Neuronal stem cell (in vitro differentiated cells): ENCODE data around the gene FOXRED1.

Source experiments
- DNase-seq: peaks from one replicate; pipeline ENCODE4 v3.0.0-alpha.2; 2013; ENCODE audit warnings: low spot score
- H2AFZ ChIP-seq: one replicate; pipeline ENCODE4 v1.6.1; 2013; ENCODE audit warnings: mild to moderate bottlenecking, low read length, inconsistent platforms
- H2AK5ac ChIP-seq: 2 replicates; pipeline ENCODE4 v1.6.1; 2013; ENCODE audit warnings: low read depth, mild to moderate bottlenecking, inconsistent platforms, low read length, moderate library complexity, mixed read lengths
- H2BK120ac ChIP-seq: 2 replicates; pipeline ENCODE4 v1.6.1; 2013; ENCODE audit warnings: low read depth, mild to moderate bottlenecking, inconsistent platforms, low read length, moderate library complexity, mixed read lengths
- H2BK12ac ChIP-seq: one replicate; pipeline ENCODE4 v1.6.1; 2013; ENCODE audit warnings: low read length, inconsistent platforms
- H2BK15ac ChIP-seq: 2 replicates; pipeline ENCODE4 v1.6.1; 2013; ENCODE audit warnings: mild to moderate bottlenecking, low read length, inconsistent platforms, mixed read lengths
- H2BK5ac ChIP-seq: one replicate; pipeline ENCODE4 v1.6.1; 2013; ENCODE audit warnings: inconsistent platforms, mild to moderate bottlenecking, low read length, moderate library complexity
- H3K14ac ChIP-seq: one replicate; pipeline ENCODE4 v1.6.1; 2013; ENCODE audit warnings: low read length, inconsistent platforms
- H3K18ac ChIP-seq: 2 replicates; pipeline ENCODE4 v1.6.1; 2013; ENCODE audit warnings: low read length, inconsistent platforms
- H3K23ac ChIP-seq: 2 replicates; pipeline ENCODE4 v1.6.1; 2013; ENCODE audit warnings: low read depth, mild to moderate bottlenecking, mixed read lengths, low read length, inconsistent platforms; ENCODE audit not compliant: poor library complexity
- H3K27ac ChIP-seq: replicated peaks from 3 replicates; pipeline ENCODE4 v1.5.1; 2013; ENCODE audit warnings: low read length, inconsistent platforms
- H3K27me3 ChIP-seq, 3 experiments: 2 replicates each; pipeline ENCODE4 v1.6.1; 2013; ENCODE audit warnings: low read length in 3 of 3, mild to moderate bottlenecking in 2 of 3, inconsistent platforms in 1 of 3, low read depth in 1 of 3, mixed read lengths in 1 of 3, moderate library complexity in 1 of 3; ENCODE audit not compliant: control insufficient read depth in 3 of 3, insufficient read depth in 3 of 3
- H3K36me3 ChIP-seq, 2 donors: replicated peaks in 1 of 2; 2 replicates each; pipeline ENCODE4 v1.6.1; 2013; ENCODE audit warnings: low read length in 2 of 2; ENCODE audit not compliant: control insufficient read depth in 2 of 2, insufficient read depth in 2 of 2
- H3K4ac ChIP-seq: 2 replicates; pipeline ENCODE4 v1.6.1; 2013; ENCODE audit warnings: inconsistent platforms, mild to moderate bottlenecking, low read length, moderate library complexity
- H3K4me1 ChIP-seq, 2 donors: 1 replicate in 1 of 2; 2 replicates in 1 of 2; pipeline ENCODE4 v1.6.1; 2013; ENCODE audit warnings: low read length in 2 of 2, low read depth in 1 of 2; ENCODE audit not compliant: control insufficient read depth in 2 of 2, insufficient read depth in 1 of 2
- H3K4me2 ChIP-seq: one replicate; pipeline ENCODE4 v1.6.1; 2013; ENCODE audit warnings: mild to moderate bottlenecking, low read length, inconsistent platforms; ENCODE audit not compliant: insufficient read depth, poor library complexity, severe bottlenecking
- H3K4me3 ChIP-seq, 2 donors: 2 replicates each; pipeline ENCODE4 v1.5.1; 2013; ENCODE audit warnings: low read length in 2 of 2, mild to moderate bottlenecking in 2 of 2, inconsistent platforms in 1 of 2, moderate library complexity in 1 of 2
- H3K79me1 ChIP-seq: one replicate; pipeline ENCODE4 v1.6.1; 2013; ENCODE audit warnings: low read depth, mild to moderate bottlenecking, inconsistent platforms, low read length, moderate library complexity
- H3K9ac ChIP-seq: one replicate; pipeline ENCODE4 v1.6.1; 2013; ENCODE audit warnings: mild to moderate bottlenecking, low read depth, low read length, inconsistent platforms; ENCODE audit not compliant: poor library complexity
- H3K9me3 ChIP-seq, 2 donors: replicated peaks in 1 of 2; 2 replicates each; pipeline versions ENCODE3 to v1.6.1; 2013; ENCODE audit warnings: low read length in 2 of 2, mild to moderate bottlenecking in 2 of 2, inconsistent platforms in 1 of 2, low read depth in 1 of 2, mixed read lengths in 1 of 2, moderate library complexity in 1 of 2; ENCODE audit not compliant: control insufficient read depth in 2 of 2, insufficient read depth in 1 of 2
- H4K8ac ChIP-seq: one replicate; pipeline ENCODE4 v1.6.1; 2013; ENCODE audit warnings: low read depth, mild to moderate bottlenecking, inconsistent platforms, low read length, moderate library complexity
- H4K91ac ChIP-seq: one replicate; pipeline ENCODE4 v1.6.1; 2013; ENCODE audit warnings: low read length, low read depth, mild to moderate bottlenecking, inconsistent platforms; ENCODE audit not compliant: poor library complexity
- WGBS, 2 donors: extraction: QIAGEN DNeasy Blood & Tissue Kit; methylation state at CpG; one replicate each; pipeline ENCODE4 v1.1.7; 2013; ENCODE audit warnings: missing lambda C conversion rate in 2 of 2, mixed read lengths in 1 of 2; ENCODE audit not compliant: insufficient read length in 2 of 2, insufficient replicate concordance in 1 of 2; ENCODE audit errors: extremely low coverage in 2 of 2; 5-methylcytosine and 5-hydroxymethylcytosine counted together

The FOXRED1 gene

GRCh38 chr11:126262216-126262615 lies 6.7 kb upstream of the FOXRED1 start:
- Histone ChIP-seq H3K18ac (no peak overlapping the region), H2BK5ac (no peak overlapping the region), H4K8ac (no peak overlapping the region), H3K27ac (no peak overlapping the region), H2BK12ac (no peak overlapping the region), H4K91ac (no peak overlapping the region), H3K36me3 (peaks cover 48 to 94% of the 10 kb centered on the region in 2 donors), H3K4ac (no peak overlapping the region), H2AK5ac (no peak overlapping the region), H2AFZ (no peak overlapping the region), H3K79me1 (no peaks in the 10 kb centered on the region), H2BK120ac (no peak overlapping the region), H3K4me1 (no peaks in the 10 kb centered on the region), H3K27me3 (no peaks in the 10 kb centered on the region), H3K4me3 (no peak overlapping the region), H3K9ac (no peak overlapping the region), H3K9me3 (no peaks in the 10 kb centered on the region), H3K4me2 (no peak overlapping the region), H3K23ac (no peak overlapping the region), H2BK15ac (no peak overlapping the region), H3K14ac (no peak overlapping the region)
- no peak for DNase-seq
- WGBS, 2 donors = no CpG with 5 or more reads among the region's 6 CpGs

GRCh38 chr11:126263489-126263888 lies 5.5 kb upstream of the FOXRED1 start:
- Histone ChIP-seq H3K4ac (no peak overlapping the region), H3K14ac (no peak overlapping the region), H2AFZ (no peak overlapping the region), H3K4me1 (peaks cover 4 to 7% of the 10 kb centered on the region in 2 donors), H3K27me3 (no peaks in the 10 kb centered on the region), H3K18ac (no peak overlapping the region), H3K23ac (no peak overlapping the region), H3K79me1 (no peaks in the 10 kb centered on the region), H2BK5ac (peak overlapping the region; percentile 27), H3K9ac (no peak overlapping the region), H3K36me3 (peaks cover 49 to 88% of the 10 kb centered on the region in 2 donors), H4K91ac (no peak overlapping the region), H2AK5ac (no peak overlapping the region), H3K4me3 (no peak overlapping the region), H2BK12ac (no peak overlapping the region), H3K9me3 (no peaks in the 10 kb centered on the region), H4K8ac (no peak overlapping the region), H3K4me2 (no peak overlapping the region), H2BK15ac (no peak overlapping the region), H3K27ac (no peak overlapping the region), H2BK120ac (no peak overlapping the region)
- WGBS, 2 donors = no CpG with 5 or more reads among the region's 6 CpGs
- DNase-seq = no peak

GRCh38 chr11:126265811-126266210 lies 3.1 kb upstream of the FOXRED1 start:
- DNase-seq = no peak
- H3K4ac ChIP-seq = no peak overlapping the region
- no peak overlapping the region for H3K23ac ChIP-seq
- no peak overlapping the region for H2AFZ ChIP-seq
- no CpG with 5 or more reads among the region's 8 CpGs for WGBS, 2 donors
- no peak overlapping the region for H2BK15ac ChIP-seq
- no peaks in the 10 kb centered on the region for H3K9me3 ChIP-seq
- H3K79me1 ChIP-seq = no peaks in the 10 kb centered on the region
- H3K9ac ChIP-seq = no peak overlapping the region
- peaks cover 49 to 71% of the 10 kb centered on the region in 2 donors for H3K36me3 ChIP-seq
- no peak overlapping the region for H3K4me2 ChIP-seq
- H2BK5ac ChIP-seq = no peak overlapping the region
- H4K8ac ChIP-seq = no peak overlapping the region
- no peaks in the 10 kb centered on the region for H3K27me3 ChIP-seq
- H3K14ac ChIP-seq = no peak overlapping the region
- no peak overlapping the region for H3K4me3 ChIP-seq
- no peak overlapping the region for H4K91ac ChIP-seq
- no peak overlapping the region for H2AK5ac ChIP-seq
- no peak overlapping the region for H3K18ac ChIP-seq
- no peak overlapping the region for H3K27ac ChIP-seq
- H2BK120ac ChIP-seq = no peak overlapping the region
- H2BK12ac ChIP-seq = no peak overlapping the region
- H3K4me1 ChIP-seq = peaks cover 8 to 15% of the 10 kb centered on the region in 2 donors

- Histone ChIP-seq H3K4ac (no peak overlapping the region), H3K4me1 (peaks cover 8 to 15% of the 10 kb centered on the region in 2 donors), H3K27me3 (no peaks in the 10 kb centered on the region), H3K36me3 (peaks cover 48 to 67% of the 10 kb centered on the region in 2 donors), H2BK120ac (no peak overlapping the region), H4K91ac (no peak overlapping the region), H3K9me3 (no peaks in the 10 kb centered on the region), H2BK15ac (no peak overlapping the region), H3K79me1 (no peaks in the 10 kb centered on the region), H2AK5ac (no peak overlapping the region), H4K8ac (no peak overlapping the region), H2BK5ac (no peak overlapping the region), H3K18ac (no peak overlapping the region), H3K4me3 (peak overlapping the region; percentile 89 to 97), H2BK12ac (no peak overlapping the region), H3K14ac (no peak overlapping the region), H3K27ac (no peak overlapping the region), H3K4me2 (peak overlapping the region; percentile 56), H3K23ac (no peak overlapping the region), H2AFZ (no peak overlapping the region), H3K9ac (no peak overlapping the region)
- WGBS, 2 donors = no CpG with 5 or more reads among the region's 6 CpGs
- DNase-seq = no peak
Observed at GRCh38 chr11:126267650-126268049, 1.3 kb upstream of the FOXRED1 start.
